ENCODE measurements around the gene CTDSP2.
A peak's percentile ranks its signal among the peaks of the same experiment; 100 is the strongest.

CTDSP2 gene

GRCh38 chr12:57846577-57847319, at the start of gene CTDSP2:
TSS of gene CTDSP2 (minus strand) at chr12:57846729. CDS start at chr12:57846435, 294 bp downstream.
- Histone ChIP-seq H3K9me3 (no peaks in the 10 kb centered on the region), H3K27me3 (peaks cover 36% of the 10 kb centered on the region), H3K4me1 (ENCODE audit: control insufficient read depth in 1 of 2, insufficient read depth in 1 of 2, low read depth in 1 of 2, low read length in 1 of 2) (peaks cover 35 to 36% of the 10 kb centered on the region in 2 experiments), H3K4me3 (ENCODE audit: low read depth in 1 of 2, low read length in 1 of 2) (peak within 1 kb of the TSS; percentile 89 to 94), H3K36me3 (peaks cover 3% of the 10 kb centered on the region), H3K27ac (peak within 1 kb of the TSS; percentile 94)
- no peak for TF ChIP-seq CTCF (IDR thresholded peaks at IDR 0.05)

- no peak overlapping the region for H3K27ac ChIP-seq
- H3K9me3 ChIP-seq = no peaks in the 10 kb centered on the region
- no peak for TF ChIP-seq CTCF (IDR thresholded peaks at IDR 0.05)
- H3K36me3 ChIP-seq = no peaks in the 10 kb centered on the region
- no peak overlapping the region for H3K4me3 ChIP-seq (ENCODE audit: low read depth in 1 of 2, low read length in 1 of 2)
- peaks cover 28 to 30% of the 10 kb centered on the region in 2 experiments for H3K4me1 ChIP-seq (ENCODE audit: control insufficient read depth in 1 of 2, insufficient read depth in 1 of 2, low read depth in 1 of 2, low read length in 1 of 2)
- peaks cover 38% of the 10 kb centered on the region for H3K27me3 ChIP-seq
These were observed 49.5 kb upstream of the CTDSP2 start for GRCh38 chr12:57896115-57896433.

- Histone ChIP-seq H3K36me3 (no peaks in the 10 kb centered on the region), H3K27ac (no peak overlapping the region), H3K4me3 (ENCODE audit: low read depth in 1 of 2, low read length in 1 of 2) (no peak overlapping the region), H3K9me3 (no peaks in the 10 kb centered on the region), H3K4me1 (ENCODE audit: control insufficient read depth in 1 of 2, insufficient read depth in 1 of 2, low read depth in 1 of 2, low read length in 1 of 2) (peaks cover 28 to 30% of the 10 kb centered on the region in 2 experiments), H3K27me3 (peaks cover 38% of the 10 kb centered on the region)
- TF ChIP-seq CTCF (IDR thresholded peaks at IDR 0.05) = no peak
These were observed 49.0 kb upstream of the CTDSP2 start for GRCh38 chr12:57895389-57896114.

GRCh38 chr12:57894399-57895292, 48.1 kb upstream of the CTDSP2 start:
- peaks cover 38% of the 10 kb centered on the region for H3K27me3 ChIP-seq
- H3K4me3 ChIP-seq (ENCODE audit: low read depth in 1 of 2, low read length in 1 of 2) = no peak overlapping the region

More at GRCh38 chr12:57894399-57895292, 48.1 kb upstream of the CTDSP2 start:
- Histone ChIP-seq H3K9me3 (no peaks in the 10 kb centered on the region), H3K36me3 (no peaks in the 10 kb centered on the region), H3K4me1 (ENCODE audit: control insufficient read depth in 1 of 2, insufficient read depth in 1 of 2, low read depth in 1 of 2, low read length in 1 of 2) (peaks cover 28 to 30% of the 10 kb centered on the region in 2 experiments), H3K27ac (no peak overlapping the region)
- TF ChIP-seq CTCF (IDR thresholded peaks at IDR 0.05) = no peak

Measured in neutrophil (primary cell).